GM12878 (cell line): Measurements from ENCODE around the gene TBRG4. TPM values are rescaled to one million over a fixed set of nuclear protein-coding genes. Genes with fewer than 3 reads are reported as not detected.

Experiments used
- ATAC-seq: fragments of 200-7000 bp; cut with Tn5 transposase; 3 replicates; pipeline ENCODE4 v1.9.1; 2020; ENCODE audit warnings: mild to moderate bottlenecking, moderate library complexity
- BruUV-seq: library from RNA; stranded (reverse); fragments of 400-500 nt; replicated peaks from 2 replicates; lab custom pipeline; 2021; lab: Mats Ljungman, UMichigan
- CTCF ChIA-PET: fragments of 300-600 bp; sonication (Branson Sonifier 250); formaldehyde crosslinking; extraction: SDS; loops from one replicate; lab custom pipeline; 2021; ENCODE audit warnings: inconsistent platforms; lab: Yijun Ruan, JAX
- POLR2A ChIA-PET: fragments of 350-600 bp; formaldehyde crosslinking; extraction: SDS; loops from one replicate; lab custom pipeline; 2021; ENCODE audit warnings: inconsistent platforms; lab: Charles Lee
- RAD21 ChIA-PET: fragments of 300-600 bp; sonication (Branson Sonifier 250); formaldehyde crosslinking; loops from one replicate; lab custom pipeline; 2023; ENCODE audit warnings: antibody characterized with exemption; ENCODE audit not compliant: unreplicated experiment; lab: Charles Lee
- SMC1A ChIA-PET: fragments of 300-600 bp; sonication (Branson Sonifier 250); formaldehyde crosslinking; loops from one replicate; lab custom pipeline; 2023; ENCODE audit not compliant: unreplicated experiment, uncharacterized antibody; lab: Charles Lee
- DNase-seq: peaks from one replicate; pipeline ENCODE4 v3.0.0-alpha.2; 2011; ENCODE audit warnings: low read depth, low spot score
- FAIRE-seq: peaks from 3 replicates; lab custom pipeline; 2011; peaks lifted over from hg19 to GRCh38; lab: Jason Lieb, UNC
- H2AFZ ChIP-seq: 2 replicates; pipeline ENCODE4 v1.6.0; 2011; ENCODE audit warnings: low read depth, low read length, control low read depth; ENCODE audit not compliant: control insufficient read depth
- H3K27ac ChIP-seq: 2 replicates; pipeline ENCODE4 v1.5.1; 2011; ENCODE audit warnings: control low read depth; ENCODE audit not compliant: control insufficient read depth, insufficient read depth
- H3K27me3 ChIP-seq, 2 experiments: replicated peaks in 1 of 2; 2 replicates each; pipeline versions ENCODE4 v1.6.0 to v1.6.1; 2011; ENCODE audit warnings: low read length in 1 of 2; ENCODE audit not compliant: control insufficient read depth in 2 of 2, insufficient read depth in 2 of 2
- H3K36me3 ChIP-seq, 2 experiments: 2 replicates each; pipeline ENCODE4 v1.5.1; 2011; ENCODE audit warnings: low read length in 1 of 2; ENCODE audit not compliant: control insufficient read depth in 2 of 2, insufficient read depth in 2 of 2
- H3K4me1 ChIP-seq: 2 replicates; pipeline ENCODE4 v1.6.1; 2011; ENCODE audit warnings: mild to moderate bottlenecking, low read length, moderate library complexity, mixed read lengths; ENCODE audit not compliant: control insufficient read depth, insufficient read depth
- H3K4me2 ChIP-seq: 2 replicates; pipeline ENCODE4 v1.6.0; 2011; ENCODE audit warnings: control low read depth; ENCODE audit not compliant: control insufficient read depth, insufficient read depth
- H3K4me3 ChIP-seq: fragments of 200-600 bp; sonication (generic); 2 replicates; pipeline ENCODE4 v1.5.1; 2016
- H3K79me2 ChIP-seq: 2 replicates; pipeline ENCODE4 v1.6.0; 2011; ENCODE audit warnings: low read length; ENCODE audit not compliant: control insufficient read depth, insufficient read depth
- H3K9ac ChIP-seq: 2 replicates; pipeline ENCODE4 v1.8.0; 2011; ENCODE audit warnings: low read length, control low read depth, mixed read lengths; ENCODE audit not compliant: control insufficient read depth, insufficient read depth
- H3K9me3 ChIP-seq: replicated peaks from 3 replicates; pipeline ENCODE4 v1.5.1; 2011; ENCODE audit warnings: mild to moderate bottlenecking, low read length; ENCODE audit not compliant: control insufficient read depth, insufficient read depth
- H4K20me1 ChIP-seq: 2 replicates; pipeline ENCODE4 v1.6.0; 2011; ENCODE audit not compliant: control insufficient read depth, insufficient read depth
- ATF7 ChIP-seq: fragments of 450-650 bp; IDR thresholded peaks from 2 replicates; pipeline ENCODE4 v1.6.1; 2016; ENCODE audit warnings: low read depth, mild to moderate bottlenecking
- BACH1 ChIP-seq: fragments of 450-650 bp; IDR thresholded peaks from 2 replicates; pipeline ENCODE4 v1.6.1; 2017; ENCODE audit warnings: mild to moderate bottlenecking, borderline replicate concordance
- CREM ChIP-seq: IDR thresholded peaks from 2 replicates; pipeline ENCODE4 v1.6.1; 2014; ENCODE audit warnings: antibody characterized with exemption, low read depth
- CTCF ChIP-seq, 3 experiments: IDR thresholded peaks in 2 of 3; conservative IDR thresholded peaks in 1 of 3; 2 replicates each; pipeline ENCODE4 v1.5.1; 2011; ENCODE audit warnings: low read depth in 3 of 3, low read length in 3 of 3, mild to moderate bottlenecking in 3 of 3, control low read depth in 2 of 3, moderate library complexity in 2 of 3, inconsistent platforms in 1 of 3, mixed read lengths in 1 of 3; ENCODE audit not compliant: control insufficient read depth in 2 of 3, insufficient read depth in 1 of 3; ENCODE audit errors: extremely low read depth in 1 of 3
- EGR1 ChIP-seq, 2 experiments: IDR thresholded peaks; 1 replicate in 1 of 2; 2 replicates in 1 of 2; pipeline ENCODE4 v1.6.1; 2011 to 2012; ENCODE audit warnings: low read depth in 2 of 2, low read length in 2 of 2, borderline replicate concordance in 1 of 2, mild to moderate bottlenecking in 1 of 2, moderate library complexity in 1 of 2
- FOXM1 ChIP-seq: IDR thresholded peaks from 2 replicates; pipeline ENCODE4 v1.6.1; 2012; ENCODE audit warnings: low read depth, mild to moderate bottlenecking, inconsistent platforms, low read length, moderate library complexity
- HDAC2 ChIP-seq: fragments of 200-600 bp; sonication (generic); IDR thresholded peaks from 2 replicates; pipeline ENCODE4 v1.6.1; 2017
- POU2F2 ChIP-seq: IDR thresholded peaks from 3 replicates; pipeline ENCODE4 v1.6.1; 2011; ENCODE audit warnings: low read depth, mild to moderate bottlenecking, low read length, borderline replicate concordance
- RAD51 ChIP-seq: fragments of 450-650 bp; IDR thresholded peaks from 2 replicates; pipeline ENCODE4 v1.6.1; 2016; ENCODE audit warnings: moderate library complexity, mild to moderate bottlenecking, inconsistent platforms
- RELA ChIP-seq: fragments of 450-650 bp; IDR thresholded peaks from 2 replicates; pipeline ENCODE4 v1.8.0; 2014; ENCODE audit warnings: borderline replicate concordance; ENCODE audit not compliant: partially characterized antibody
- SREBF2 ChIP-seq: IDR thresholded peaks from 2 replicates; pipeline ENCODE4 v1.6.1; 2012; ENCODE audit warnings: mild to moderate bottlenecking, low read length
- SUPT20H ChIP-seq: IDR thresholded peaks from 2 replicates; pipeline ENCODE4 v1.6.1; 2011; ENCODE audit warnings: low read depth, mild to moderate bottlenecking, low read length, moderate library complexity, borderline replicate concordance; ENCODE audit not compliant: control insufficient read depth
- WGBS: methylation state at CpG from one replicate; pipeline ENCODE4 v1.1.6; 2016; ENCODE audit warnings: low lambda C conversion rate; ENCODE audit not compliant: insufficient replicate concordance, insufficient coverage; ENCODE audit errors: missing lambda C conversion rate; 5-methylcytosine and 5-hydroxymethylcytosine counted together
- in situ Hi-C: fragments of 300-500 bp; cut with MboI; formaldehyde crosslinking; loops from 9 replicates; pipeline ENCODE4 v1.14.3; 2018; ENCODE audit warnings: mixed read lengths
- intact Hi-C: fragments of 100-400 bp; cut with micrococcal nuclease; formaldehyde crosslinking; loops from one replicate; pipeline ENCODE4 v1.14.2; 2022; ENCODE audit not compliant: unreplicated experiment
- polyA plus RNA-seq, 11 experiments: library from polyadenylated mRNA; depleted of rRNA in 4 of 11; unstranded in 6 of 11; stranded (reverse) in 5 of 11; fragments of >200 nt; fragmentation: Nextera tagmentation in 4 of 11; fragmentation: Illumina TruSeq in 1 of 11; extraction: Ambion mirVana in 4 of 11; extraction: Trizol in 1 of 11; gene quantifications; 1 replicate in 1 of 11; 2 replicates in 10 of 11; pipeline versions ENCODE4 v1.2.1 to v1.2.3, GENCODE V29; 2011 to 2016; ENCODE audit warnings: inconsistent platforms in 2 of 11, missing spikeins in 2 of 11, low read depth in 1 of 11
- total RNA-seq, 4 experiments: library from RNA; depleted of rRNA in 3 of 4; stranded (reverse); fragments of >200 nt in 3 of 4; fragmentation: Illumina TruSeq in 1 of 4; extraction: Trizol in 1 of 4; gene quantifications; 2 replicates each; pipeline versions ENCODE4 v1.2.1 to v1.2.3, GENCODE V29; 2013 to 2021
- TF ChIP-seq, protein P1 (sequence below): fragments of 450-650 bp; conservative IDR thresholded peaks from 2 replicates; pipeline ENCODE4 v1.6.1; 2017; ENCODE audit warnings: mild to moderate bottlenecking, moderate library complexity

TBRG4 gene
- total and polyA plus RNA-seq, 10 of the 15 experiments (the other 5 are each of a cell fraction or from before 2014, with no cell fraction given): 8.4 to 130 (median 118) TPM

DNA sequence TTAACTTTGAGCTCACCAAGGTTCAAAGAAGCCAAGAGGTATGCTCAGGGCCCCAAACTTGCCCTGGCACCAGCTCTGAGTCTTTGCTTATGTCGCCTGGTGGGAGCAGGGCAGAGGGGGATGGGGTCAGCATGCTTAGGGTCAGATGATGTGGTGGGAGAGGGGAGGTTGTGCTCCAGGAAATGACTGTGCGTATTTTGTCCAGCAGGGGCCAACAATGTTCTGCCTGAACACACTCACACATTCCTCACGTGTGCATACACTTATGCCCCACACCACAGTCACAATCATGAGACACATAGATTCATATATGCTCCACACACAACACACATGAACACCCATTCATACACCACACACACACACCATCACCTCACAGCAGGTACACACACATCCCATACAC lies 41.7 kb upstream of the TBRG4 start:
- no peaks in the 10 kb centered on the region for H4K20me1 ChIP-seq
- TF ChIP-seq CTCF (IDR thresholded peaks at IDR 0.05 in 2 of 3, conservative IDR thresholded peaks at IDR 0.05 in 1 of 3; ENCODE audit: control insufficient read depth in 2 of 3, extremely low read depth in 1 of 3, insufficient read depth in 1 of 3, low read depth in 3 of 3, low read length in 3 of 3) (0 out of 6 replicates have a peak, but pooled peaks of 1 of the 3 experiments have one; percentile 3), RELA (no peak)
- ATAC-seq (no peak), DNase-seq (no peak), FAIRE-seq (no peak)
- ChIA-PET POLR2A (no interaction called here), CTCF (interaction anchor here (0.5 to 8.9 kb wide), 2 partner anchors 106 to 896 kb away, joined by 4 to 58 read pairs; no protein-coding TSS in a partner anchor), RAD21 (interaction anchor here (0.8 to 2.8 kb wide), 2 partner anchors 106 to 700 kb away, joined by 4 to 11 read pairs; no protein-coding TSS in a partner anchor), SMC1A (interaction anchor here (0.7 to 4.3 kb wide), 3 partner anchors 71 to 107 kb away, joined by 3 to 19 read pairs (median 3); no protein-coding TSS in a partner anchor)
- intact Hi-C loops: no loop called here
- in situ Hi-C loops: loop anchor here (5.0 to 25.0 kb wide), 2 partner anchors 99 to 709 kb away; partner anchors contain the start of gene CCDC201
- H3K4me1 ChIP-seq: no peaks in the 10 kb centered on the region
- no peaks in the 10 kb centered on the region for H3K9me3 ChIP-seq
- BruUV-seq: no TSS peak
- no peaks in the 10 kb centered on the region for H3K79me2 ChIP-seq
- no peak overlapping the region for H3K4me2 ChIP-seq
- peaks cover 0 to 3% of the 10 kb centered on the region in 2 experiments; a peak in 1 of 4 replicates for H3K27me3 ChIP-seq
- no peak overlapping the region for H2AFZ ChIP-seq
- H3K4me3 ChIP-seq: no peak overlapping the region
- no peaks in the 10 kb centered on the region for H3K36me3 ChIP-seq
- WGBS: 4% methylated on average over 3 of the region's 3 CpGs
- no peak overlapping the region for H3K9ac ChIP-seq
- H3K27ac ChIP-seq: no peak overlapping the region

DNA sequence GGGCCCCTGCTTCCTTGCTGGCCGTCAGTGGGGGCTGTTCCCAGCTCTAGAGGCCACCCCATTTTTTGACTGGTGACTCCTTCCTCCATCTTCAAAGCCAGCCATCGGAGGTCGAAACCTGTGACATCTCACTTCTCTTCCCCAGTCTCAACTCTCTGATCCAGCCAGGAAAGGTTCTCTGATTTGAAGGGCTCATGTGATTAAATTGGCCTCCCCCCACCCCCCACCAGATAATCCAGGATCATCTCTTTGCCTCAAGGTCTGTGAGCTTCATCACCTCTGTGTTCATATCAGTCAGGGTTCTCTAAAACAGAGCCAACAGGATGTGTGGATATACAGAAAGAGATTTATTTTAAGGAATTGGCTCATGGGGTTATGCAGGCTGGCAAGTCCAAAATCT lies 40.5 kb upstream of the TBRG4 start:
- Histone ChIP-seq H3K27ac (no peak overlapping the region), H4K20me1 (no peaks in the 10 kb centered on the region), H3K4me1 (no peaks in the 10 kb centered on the region), H3K36me3 (no peaks in the 10 kb centered on the region), H3K4me2 (no peak overlapping the region), H3K27me3 (peaks cover 0 to 3% of the 10 kb centered on the region in 2 experiments; a peak in 1 of 4 replicates), H2AFZ (no peak overlapping the region), H3K9ac (no peak overlapping the region), H3K79me2 (no peaks in the 10 kb centered on the region), H3K9me3 (no peaks in the 10 kb centered on the region), H3K4me3 (no peak overlapping the region)
- TF ChIP-seq, protein P1, sequence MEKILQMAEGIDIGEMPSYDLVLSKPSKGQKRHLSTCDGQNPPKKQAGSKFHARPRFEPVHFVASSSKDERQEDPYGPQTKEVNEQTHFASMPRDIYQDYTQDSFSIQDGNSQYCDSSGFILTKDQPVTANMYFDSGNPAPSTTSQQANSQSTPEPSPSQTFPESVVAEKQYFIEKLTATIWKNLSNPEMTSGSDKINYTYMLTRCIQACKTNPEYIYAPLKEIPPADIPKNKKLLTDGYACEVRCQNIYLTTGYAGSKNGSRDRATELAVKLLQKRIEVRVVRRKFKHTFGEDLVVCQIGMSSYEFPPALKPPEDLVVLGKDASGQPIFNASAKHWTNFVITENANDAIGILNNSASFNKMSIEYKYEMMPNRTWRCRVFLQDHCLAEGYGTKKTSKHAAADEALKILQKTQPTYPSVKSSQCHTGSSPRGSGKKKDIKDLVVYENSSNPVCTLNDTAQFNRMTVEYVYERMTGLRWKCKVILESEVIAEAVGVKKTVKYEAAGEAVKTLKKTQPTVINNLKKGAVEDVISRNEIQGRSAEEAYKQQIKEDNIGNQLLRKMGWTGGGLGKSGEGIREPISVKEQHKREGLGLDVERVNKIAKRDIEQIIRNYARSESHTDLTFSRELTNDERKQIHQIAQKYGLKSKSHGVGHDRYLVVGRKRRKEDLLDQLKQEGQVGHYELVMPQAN: no peak
- no peak for TF ChIP-seq POU2F2
- no peak for TF ChIP-seq HDAC2
- no peak for TF ChIP-seq SUPT20H
- TF ChIP-seq FOXM1: no peak
- no peak for TF ChIP-seq ATF7
- no peak for TF ChIP-seq RAD51
- TF ChIP-seq EGR1 (IDR thresholded peaks at IDR 0.05; ENCODE audit: borderline replicate concordance in 1 of 2, low read depth in 2 of 2, low read length in 2 of 2): no peak
- TF ChIP-seq BACH1: no peak
- TF ChIP-seq CREM: no peak
- no peak for TF ChIP-seq SREBF2
- in situ Hi-C loops (loop anchor here (5.0 to 25.0 kb wide), 2 partner anchors 100 to 710 kb away; partner anchors contain the start of gene CCDC201), intact Hi-C loops (no loop called here)
- ATAC-seq (no peak), DNase-seq (no peak), FAIRE-seq (no peak)
- CTCF ChIA-PET: interaction anchor here (0.6 to 8.9 kb wide), 3 partner anchors 16 to 166 kb away, joined by 3 to 58 read pairs (median 5); no protein-coding TSS in a partner anchor
- 11% methylated on average over 3 of the region's 3 CpGs for WGBS
- BruUV-seq: no TSS peak
- SMC1A ChIA-PET: interaction anchor here (1.7 kb wide), 1 partner anchor 115 kb away, joined by 3 read pairs; no protein-coding TSS in a partner anchor
- RAD21 ChIA-PET: interaction anchor here (2.8 kb wide), 1 partner anchor 107 kb away, joined by 11 read pairs; no protein-coding TSS in a partner anchor
- POLR2A ChIA-PET: no interaction called here
